ENCODE measurements around the gene EI24.

GRCh38 chr11:125542709-125543108, 26.6 kb upstream of the EI24 start:
- TF ChIP-seq NR2F2 (IDR thresholded peaks at IDR 0.05) = no peak
- no peak for TF ChIP-seq EGR1 (IDR thresholded peaks at IDR 0.05; ENCODE audit: low read depth in 2 of 2)
- no peak for TF ChIP-seq MAX (IDR thresholded peaks at IDR 0.05)
- TF ChIP-seq JUND (IDR thresholded peaks at IDR 0.05) = no peak
- TF ChIP-seq, protein P1, sequence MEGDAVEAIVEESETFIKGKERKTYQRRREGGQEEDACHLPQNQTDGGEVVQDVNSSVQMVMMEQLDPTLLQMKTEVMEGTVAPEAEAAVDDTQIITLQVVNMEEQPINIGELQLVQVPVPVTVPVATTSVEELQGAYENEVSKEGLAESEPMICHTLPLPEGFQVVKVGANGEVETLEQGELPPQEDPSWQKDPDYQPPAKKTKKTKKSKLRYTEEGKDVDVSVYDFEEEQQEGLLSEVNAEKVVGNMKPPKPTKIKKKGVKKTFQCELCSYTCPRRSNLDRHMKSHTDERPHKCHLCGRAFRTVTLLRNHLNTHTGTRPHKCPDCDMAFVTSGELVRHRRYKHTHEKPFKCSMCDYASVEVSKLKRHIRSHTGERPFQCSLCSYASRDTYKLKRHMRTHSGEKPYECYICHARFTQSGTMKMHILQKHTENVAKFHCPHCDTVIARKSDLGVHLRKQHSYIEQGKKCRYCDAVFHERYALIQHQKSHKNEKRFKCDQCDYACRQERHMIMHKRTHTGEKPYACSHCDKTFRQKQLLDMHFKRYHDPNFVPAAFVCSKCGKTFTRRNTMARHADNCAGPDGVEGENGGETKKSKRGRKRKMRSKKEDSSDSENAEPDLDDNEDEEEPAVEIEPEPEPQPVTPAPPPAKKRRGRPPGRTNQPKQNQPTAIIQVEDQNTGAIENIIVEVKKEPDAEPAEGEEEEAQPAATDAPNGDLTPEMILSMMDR (IDR thresholded peaks at IDR 0.05; ENCODE audit: low read depth, low read length, missing input control) = no peak
- TF ChIP-seq YY1 (IDR thresholded peaks at IDR 0.05) = no peak
- TF ChIP-seq REST (IDR thresholded peaks at IDR 0.05) = no peak
- TF ChIP-seq FOXA1 (IDR thresholded peaks at IDR 0.05) = no peak
- TF ChIP-seq RAD21 (IDR thresholded peaks at IDR 0.05) = no peak

Data from liver (tissue), 3 donors.